Measurements from ENCODE around the gene NRN1.

DNA sequence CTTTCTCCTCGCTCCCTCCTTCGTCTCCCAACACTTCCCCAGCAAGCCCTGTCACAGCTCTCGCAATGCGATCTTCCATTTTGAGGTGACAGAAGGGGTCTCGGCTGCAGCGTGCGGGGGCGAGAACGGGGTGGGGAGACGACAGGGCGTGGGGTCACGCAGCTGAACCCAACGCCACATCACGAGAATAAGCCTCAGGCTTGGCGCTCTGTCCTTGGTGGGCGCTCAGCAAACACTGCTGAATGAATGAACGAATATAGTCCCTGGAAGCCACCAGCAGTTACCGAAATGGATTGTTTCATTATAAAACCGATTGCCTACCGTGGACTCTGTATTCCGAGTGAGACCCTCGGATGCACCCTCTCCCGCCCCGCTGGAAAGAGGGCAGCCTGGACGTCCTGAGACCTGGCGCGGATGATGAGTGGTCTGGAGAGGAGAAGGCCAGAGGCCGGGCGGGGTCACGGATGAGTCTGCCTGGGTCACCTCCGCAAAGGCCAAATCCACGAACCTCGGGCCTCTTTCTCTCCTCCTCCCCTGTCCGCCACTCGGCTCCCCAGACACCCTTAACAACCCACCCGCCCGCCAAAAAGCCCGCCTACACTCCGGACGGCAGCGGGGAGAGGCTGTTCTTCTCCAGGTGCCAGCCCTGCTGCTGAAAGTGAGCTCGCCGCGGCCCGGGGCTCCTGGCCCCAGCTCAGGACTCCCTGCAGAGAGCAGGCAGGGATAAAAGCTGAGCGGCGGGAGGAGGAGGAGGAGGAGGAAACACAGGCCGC lies 3.7 kb downstream of the NRN1 start:
- TF ChIP-seq, protein P1, sequence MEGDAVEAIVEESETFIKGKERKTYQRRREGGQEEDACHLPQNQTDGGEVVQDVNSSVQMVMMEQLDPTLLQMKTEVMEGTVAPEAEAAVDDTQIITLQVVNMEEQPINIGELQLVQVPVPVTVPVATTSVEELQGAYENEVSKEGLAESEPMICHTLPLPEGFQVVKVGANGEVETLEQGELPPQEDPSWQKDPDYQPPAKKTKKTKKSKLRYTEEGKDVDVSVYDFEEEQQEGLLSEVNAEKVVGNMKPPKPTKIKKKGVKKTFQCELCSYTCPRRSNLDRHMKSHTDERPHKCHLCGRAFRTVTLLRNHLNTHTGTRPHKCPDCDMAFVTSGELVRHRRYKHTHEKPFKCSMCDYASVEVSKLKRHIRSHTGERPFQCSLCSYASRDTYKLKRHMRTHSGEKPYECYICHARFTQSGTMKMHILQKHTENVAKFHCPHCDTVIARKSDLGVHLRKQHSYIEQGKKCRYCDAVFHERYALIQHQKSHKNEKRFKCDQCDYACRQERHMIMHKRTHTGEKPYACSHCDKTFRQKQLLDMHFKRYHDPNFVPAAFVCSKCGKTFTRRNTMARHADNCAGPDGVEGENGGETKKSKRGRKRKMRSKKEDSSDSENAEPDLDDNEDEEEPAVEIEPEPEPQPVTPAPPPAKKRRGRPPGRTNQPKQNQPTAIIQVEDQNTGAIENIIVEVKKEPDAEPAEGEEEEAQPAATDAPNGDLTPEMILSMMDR (IDR thresholded peaks at IDR 0.05) = no peak
- no peak for TF ChIP-seq POLR2A (IDR thresholded peaks at IDR 0.05)
